ENCODE measurements around the gene TMED8.

- TF ChIP-seq CTCF (IDR thresholded peaks at IDR 0.05) (no peak), POLR2A (IDR thresholded peaks at IDR 0.05) (no peak)
These were observed 51.8 kb downstream of the TMED8 start for GRCh38 chr14:77324816-77325745.

Data from body of pancreas (tissue), 4 donors.